HCT116 (cell line): ENCODE measurements around the gene ARID4A. TPM values are rescaled to one million over a fixed set of nuclear protein-coding genes. Genes with fewer than 3 reads are reported as not detected.
A peak's percentile ranks its signal among the peaks of the same experiment; 100 is the strongest.

ENCODE experiments used
- ATAC-seq: fragments of 200-7000 bp; cut with Tn5 transposase; 2 replicates; pipeline ENCODE4 v1.9.1; 2020; ENCODE audit warnings: mild to moderate bottlenecking, moderate library complexity
- BruUV-seq: library from RNA; stranded (reverse); fragments of 400-500 nt; replicated peaks from 2 replicates; lab custom pipeline; 2021; lab: Mats Ljungman, UMichigan
- CTCF ChIA-PET: fragments of 300-600 bp; sonication (Branson Sonifier 250); formaldehyde crosslinking; loops from one replicate; lab custom pipeline; 2021; ENCODE audit warnings: antibody characterized with exemption; lab: Charles Lee
- POLR2A ChIA-PET: fragments of 300-600, 350-600 bp; sonication (Branson Sonifier 250); formaldehyde crosslinking; loops from one replicate; lab custom pipeline; 2021; ENCODE audit warnings: antibody characterized with exemption; lab: Charles Lee
- RAD21 ChIA-PET, 2 experiments: fragments of 300-600 bp; sonication (Branson Sonifier 250); formaldehyde crosslinking; loops; one replicate each; lab custom pipeline; 2023; ENCODE audit warnings: low total read pairs in 2 of 2; ENCODE audit not compliant: uncharacterized antibody in 2 of 2, unreplicated experiment in 2 of 2, low non-redundant PET in 1 of 2; lab: Charles Lee
- DNase-seq: peaks from one replicate; pipeline ENCODE4 v3.0.0-alpha.2; 2010; ENCODE audit warnings: low read depth, low spot score
- H2AFZ ChIP-seq: fragments of 200-600 bp; shearing (Covaris generic), sonication (generic); 2 replicates; pipeline ENCODE4 v1.6.1; 2017; ENCODE audit warnings: low read depth, mixed run types, mixed read lengths, antibody characterized with exemption, low read length; ENCODE audit not compliant: poor library complexity, severe bottlenecking
- H3K27ac ChIP-seq: 2 replicates; pipeline ENCODE4 v1.5.1; 2012; ENCODE audit warnings: low read depth, low read length
- H3K27me3 ChIP-seq: fragments of 200-600 bp; sonication (generic); 2 replicates; pipeline ENCODE4 v1.6.1; 2016; ENCODE audit warnings: mixed run types, low read length, mixed read lengths; ENCODE audit not compliant: insufficient read depth
- H3K36me3 ChIP-seq, 2 experiments: fragments of 200-500 bp in 1 of 2; fragments of 200-600 bp in 1 of 2; sonication (Bioruptor generic) in 1 of 2; sonication (generic) in 1 of 2; 2 replicates each; pipeline versions ENCODE4 v1.5.1 to v1.6.1; 2014 to 2016; ENCODE audit warnings: low read length in 2 of 2, inconsistent platforms in 1 of 2, mixed read lengths in 1 of 2, mixed run types in 1 of 2; ENCODE audit not compliant: insufficient read depth in 2 of 2, control insufficient read depth in 1 of 2
- H3K4me1 ChIP-seq, 2 experiments: fragments of 200-600 bp in 1 of 2; sonication (generic) in 1 of 2; 2 replicates each; pipeline versions ENCODE4 v1.5.1 to v1.6.1; 2012 to 2017; ENCODE audit warnings: low read length in 2 of 2, inconsistent platforms in 1 of 2, mild to moderate bottlenecking in 1 of 2, mixed read lengths in 1 of 2, mixed run types in 1 of 2, moderate library complexity in 1 of 2; ENCODE audit not compliant: insufficient read depth in 2 of 2, control insufficient read depth in 1 of 2
- H3K4me2 ChIP-seq: fragments of 200-600 bp; sonication (generic); 2 replicates; pipeline ENCODE4 v1.6.1; 2017; ENCODE audit warnings: mixed run types, low read length, mixed read lengths
- H3K4me3 ChIP-seq, 2 experiments: fragments of 200-600 bp in 1 of 2; sonication (generic) in 1 of 2; replicated peaks in 1 of 2; 2 replicates each; pipeline ENCODE4 v1.5.1; 2011 to 2016; ENCODE audit warnings: low read length in 2 of 2, control low read depth in 1 of 2, low read depth in 1 of 2, mild to moderate bottlenecking in 1 of 2, mixed read lengths in 1 of 2, mixed run types in 1 of 2
- H3K79me2 ChIP-seq: fragments of 200-600 bp; sonication (generic); 2 replicates; pipeline ENCODE4 v1.6.1; 2017; ENCODE audit warnings: mild to moderate bottlenecking, mixed run types, low read length, moderate library complexity, mixed read lengths; ENCODE audit not compliant: insufficient read depth
- H3K9ac ChIP-seq: fragments of 200-600 bp; sonication (generic); 2 replicates; pipeline ENCODE4 v1.6.1; 2016; ENCODE audit warnings: low read length, mixed read lengths
- H3K9me2 ChIP-seq: fragments of 200-600 bp; sonication (generic), shearing (Covaris generic); 2 replicates; pipeline ENCODE4 v1.6.1; 2017; ENCODE audit warnings: mixed run types, mild to moderate bottlenecking, moderate library complexity; ENCODE audit not compliant: insufficient read depth
- H3K9me3 ChIP-seq, 2 experiments: fragments of 200-500 bp in 1 of 2; fragments of 200-600 bp in 1 of 2; sonication (Bioruptor generic) in 1 of 2; sonication (generic) in 1 of 2; 2 replicates each; pipeline ENCODE4 v1.6.1; 2014 to 2017; ENCODE audit warnings: low read length in 2 of 2, mixed read lengths in 2 of 2, inconsistent platforms in 1 of 2, low read depth in 1 of 2, mild to moderate bottlenecking in 1 of 2, mixed run types in 1 of 2, moderate library complexity in 1 of 2; ENCODE audit not compliant: control insufficient read depth in 1 of 2, insufficient read depth in 1 of 2
- H4K20me1 ChIP-seq: fragments of 200-600 bp; sonication (generic), shearing (Covaris generic); 2 replicates; pipeline ENCODE4 v1.6.1; 2017; ENCODE audit warnings: mixed run types, mild to moderate bottlenecking, moderate library complexity; ENCODE audit not compliant: insufficient read depth
- ATF3 ChIP-seq: IDR thresholded peaks from 2 replicates; pipeline ENCODE4 v1.6.1; 2012
- CTCF ChIP-seq, 3 experiments: fragments of 200-600 bp in 1 of 3; sonication (generic) in 1 of 3; IDR thresholded peaks in 2 of 3; conservative IDR thresholded peaks in 1 of 3; 2 replicates each; pipeline ENCODE4 v1.5.1; 2012 to 2017; ENCODE audit warnings: low read depth in 2 of 3, low read length in 2 of 3, antibody characterized with exemption in 1 of 3, borderline replicate concordance in 1 of 3, control low read depth in 1 of 3, mild to moderate bottlenecking in 1 of 3, mixed read lengths in 1 of 3, mixed run types in 1 of 3, moderate library complexity in 1 of 3; ENCODE audit not compliant: insufficient read depth in 1 of 3
- EGR1 ChIP-seq: IDR thresholded peaks from 2 replicates; pipeline ENCODE4 v1.6.1; 2012; ENCODE audit warnings: low read depth
- POLR2AphosphoS5 ChIP-seq: IDR thresholded peaks from 2 replicates; pipeline ENCODE4 v1.6.1; 2011; ENCODE audit warnings: mild to moderate bottlenecking, low read depth, low read length, moderate library complexity
- RAD21 ChIP-seq: IDR thresholded peaks from 2 replicates; pipeline ENCODE4 v1.6.1; 2012; ENCODE audit warnings: low read depth, mild to moderate bottlenecking
- SP1 ChIP-seq: IDR thresholded peaks from 2 replicates; pipeline ENCODE4 v1.6.1; 2012; ENCODE audit warnings: low read depth
- TCF7L2 ChIP-seq: IDR thresholded peaks from 2 replicates; pipeline ENCODE4 v1.7.0; 2011; ENCODE audit warnings: borderline replicate concordance, inconsistent platforms; ENCODE audit not compliant: insufficient read depth, insufficient read length; ENCODE audit errors: extremely low read depth
- intact Hi-C: fragments of 100-400 bp; cut with micrococcal nuclease; formaldehyde crosslinking; loops from 2 replicates; pipeline ENCODE4 v1.10.0; 2022
- total RNA-seq: library from RNA; stranded (reverse); gene quantifications from one replicate; pipeline ENCODE4 v1.2.1, GENCODE V29; 2021; ENCODE audit not compliant: unreplicated experiment

The ARID4A gene
- total RNA-seq, 1 experiment from 2014 or later = 13.9 TPM

GRCh38 chr14:58362798-58363412 is 64.5 kb downstream of the ARID4A start:
- Histone ChIP-seq H3K9me3 (no peaks in the 10 kb centered on the region), H2AFZ (no peak overlapping the region), H3K4me1 (no peaks in the 10 kb centered on the region), H3K79me2 (no peaks in the 10 kb centered on the region), H3K27ac (no peak overlapping the region), H3K4me2 (no peak overlapping the region), H3K27me3 (no peaks in the 10 kb centered on the region), H4K20me1 (no peaks in the 10 kb centered on the region), H3K9me2 (no peaks in the 10 kb centered on the region), H3K9ac (no peak overlapping the region), H3K4me3 (no peak overlapping the region), H3K36me3 (peaks cover 0 to 17% of the 10 kb centered on the region in 2 experiments; a peak in 2 of 4 replicates)
- no TSS peak for BruUV-seq
- peak; percentile 21 for DNase-seq
- ChIA-PET CTCF (interaction anchor here (1.6 kb wide), 2 partner anchors 253 to 256 kb away, joined by 3 to 4 read pairs; no protein-coding TSS in a partner anchor), RAD21 (interaction anchor here in 1 of 2 experiments (0.6 kb wide), 1 partner anchor 147 kb away, joined by 3 read pairs; no protein-coding TSS in a partner anchor), POLR2A (no interaction called here)
- intact Hi-C loops = loop anchor here (1.0 kb wide), 1 partner anchor 255 kb away; no protein-coding TSS in a partner anchor
- peak; percentile 86 for ATAC-seq
- TF ChIP-seq TCF7L2 = no peak
- no peak for TF ChIP-seq SP1
- TF ChIP-seq RAD21 = peak; percentile 35
- no peak for TF ChIP-seq ATF3
- TF ChIP-seq EGR1 = no peak
- TF ChIP-seq POLR2AphosphoS5 = no peak
- peak; percentile 14 to 52 (median 40); a peak in 5 of 6 replicates for TF ChIP-seq CTCF (IDR thresholded peaks at IDR 0.05 in 2 of 3, conservative IDR thresholded peaks at IDR 0.05 in 1 of 3; ENCODE audit: borderline replicate concordance in 1 of 3, insufficient read depth in 1 of 3, low read depth in 2 of 3, low read length in 2 of 3)
